C4-2B (cell line): Measurements from ENCODE around the gene METTL1.

Source experiments
- ZFX ChIP-seq: fragments of 450-650 bp; IDR thresholded peaks from 2 replicates; pipeline ENCODE4 v1.6.1; 2017
- TF ChIP-seq, protein P1 (sequence below): fragments of 450-650 bp; conservative IDR thresholded peaks from 2 replicates; pipeline ENCODE4 v1.5.1; 2017; ENCODE audit warnings: mild to moderate bottlenecking

DNA sequence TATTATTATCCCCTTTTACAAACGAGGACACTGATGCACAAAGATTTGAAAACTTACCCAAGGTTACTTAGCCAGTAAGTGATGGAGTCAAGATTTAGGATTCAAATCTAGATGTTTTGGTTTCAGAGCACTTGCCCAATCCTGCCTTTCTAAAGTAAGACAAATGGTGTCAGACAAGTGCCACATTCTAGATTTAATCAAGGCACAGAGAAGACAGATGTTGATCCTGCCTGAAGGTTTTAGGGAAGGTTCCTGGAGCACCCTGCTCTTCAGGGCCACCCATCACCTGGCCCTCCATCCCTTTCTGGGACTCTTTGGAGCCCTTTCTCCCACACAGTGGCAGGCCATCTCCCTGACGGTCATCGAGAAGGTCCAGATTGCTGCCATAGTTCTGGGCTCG, 14.1 kb downstream of the METTL1 start:
- TF ChIP-seq, protein P1, sequence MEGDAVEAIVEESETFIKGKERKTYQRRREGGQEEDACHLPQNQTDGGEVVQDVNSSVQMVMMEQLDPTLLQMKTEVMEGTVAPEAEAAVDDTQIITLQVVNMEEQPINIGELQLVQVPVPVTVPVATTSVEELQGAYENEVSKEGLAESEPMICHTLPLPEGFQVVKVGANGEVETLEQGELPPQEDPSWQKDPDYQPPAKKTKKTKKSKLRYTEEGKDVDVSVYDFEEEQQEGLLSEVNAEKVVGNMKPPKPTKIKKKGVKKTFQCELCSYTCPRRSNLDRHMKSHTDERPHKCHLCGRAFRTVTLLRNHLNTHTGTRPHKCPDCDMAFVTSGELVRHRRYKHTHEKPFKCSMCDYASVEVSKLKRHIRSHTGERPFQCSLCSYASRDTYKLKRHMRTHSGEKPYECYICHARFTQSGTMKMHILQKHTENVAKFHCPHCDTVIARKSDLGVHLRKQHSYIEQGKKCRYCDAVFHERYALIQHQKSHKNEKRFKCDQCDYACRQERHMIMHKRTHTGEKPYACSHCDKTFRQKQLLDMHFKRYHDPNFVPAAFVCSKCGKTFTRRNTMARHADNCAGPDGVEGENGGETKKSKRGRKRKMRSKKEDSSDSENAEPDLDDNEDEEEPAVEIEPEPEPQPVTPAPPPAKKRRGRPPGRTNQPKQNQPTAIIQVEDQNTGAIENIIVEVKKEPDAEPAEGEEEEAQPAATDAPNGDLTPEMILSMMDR = no peak
- no peak for TF ChIP-seq ZFX
